ENCODE measurements around the gene PPM1H. TPM values are rescaled to one million over a fixed set of nuclear protein-coding genes. Genes with fewer than 3 reads are reported as not detected.
"Not testable (repeated sequence)": the region's sequence is repeated elsewhere in the genome, so short reads cannot be mapped to it uniquely, and the experiment has no call there.

The PPM1H gene
- polyA plus RNA-seq, 12 donors, result 2.9 to 6.8 (median 3.5) TPM; not detected in 1

GRCh38 chr12:62770381-62770780, 164.6 kb downstream of the PPM1H start:
- DNase-seq, result no peak

DNA sequence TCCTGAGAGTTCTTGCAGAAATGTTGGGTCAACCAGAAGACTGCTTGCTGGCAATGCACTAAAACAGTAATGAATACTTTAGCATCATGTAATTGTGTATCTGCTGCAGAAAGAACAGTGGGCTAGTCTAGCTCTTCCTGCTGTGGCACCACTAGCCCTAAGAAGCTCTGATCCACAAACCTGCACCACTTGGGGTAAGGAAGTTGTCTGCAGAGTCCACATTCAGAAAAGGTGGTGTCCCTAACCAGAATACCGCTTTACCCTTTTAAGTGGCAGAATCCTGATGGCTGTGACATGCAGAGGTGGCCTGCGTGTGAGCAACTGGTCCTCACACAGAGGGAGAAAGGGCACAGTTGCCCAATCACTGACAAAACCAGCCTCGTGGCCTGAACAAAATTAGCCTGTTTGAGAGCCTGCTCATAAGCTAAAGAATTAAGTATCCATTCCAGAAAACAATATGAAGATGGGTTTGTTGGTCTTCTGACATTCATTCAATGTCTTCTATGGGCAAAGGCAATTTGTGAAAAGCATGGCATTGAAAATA, 165.8 kb downstream of the PPM1H start:
- no peak for DNase-seq

DNA sequence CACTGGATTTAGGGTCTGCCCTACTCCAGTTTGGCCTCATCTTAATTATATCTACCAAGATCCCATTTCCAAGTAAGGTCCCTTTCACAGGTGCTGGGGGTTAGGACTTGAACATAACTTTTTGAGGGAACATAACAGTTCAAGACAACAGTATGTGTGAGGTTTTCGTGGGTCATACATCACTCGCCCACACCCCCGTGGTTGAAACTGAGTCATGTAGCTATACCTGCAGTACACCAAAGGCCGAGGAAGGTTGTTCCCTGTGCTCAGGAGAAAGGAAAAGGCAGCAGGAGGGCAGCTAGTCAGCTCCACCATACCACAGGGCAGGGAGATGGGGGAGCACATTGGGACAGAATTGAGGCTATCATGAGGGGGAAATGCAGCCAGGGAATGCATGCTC, 167.0 kb downstream of the PPM1H start:
- DNase-seq, result no peak

GRCh38 chr12:62767496-62767895, 167.5 kb downstream of the PPM1H start:
- DNase-seq, result no peak

GRCh38 chr12:62766496-62766895, 168.5 kb downstream of the PPM1H start:
- DNase-seq, result no peak

- DNase-seq, result no peak
Observed at GRCh38 chr12:62763861-62764645, 170.9 kb downstream of the PPM1H start.

DNA sequence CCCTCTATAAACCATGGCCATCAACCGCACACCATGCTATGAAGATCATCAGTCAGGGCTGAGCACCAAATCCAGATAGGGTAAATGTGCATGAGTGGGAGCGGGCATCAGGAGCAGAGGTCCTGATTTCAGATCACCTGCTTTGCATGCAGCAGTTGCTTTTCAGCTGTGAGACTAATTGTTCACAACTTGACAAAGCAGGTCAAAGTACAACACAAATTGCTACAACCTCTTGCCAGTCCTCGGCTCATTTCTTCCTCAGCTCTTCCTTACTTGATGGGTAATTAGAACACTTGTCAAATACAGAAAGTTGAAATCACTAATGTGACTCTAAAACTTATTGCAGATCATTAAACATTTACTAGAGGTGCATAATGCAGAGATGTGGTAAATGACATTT, 171.6 kb downstream of the PPM1H start:
- DNase-seq, result no peak

DNA sequence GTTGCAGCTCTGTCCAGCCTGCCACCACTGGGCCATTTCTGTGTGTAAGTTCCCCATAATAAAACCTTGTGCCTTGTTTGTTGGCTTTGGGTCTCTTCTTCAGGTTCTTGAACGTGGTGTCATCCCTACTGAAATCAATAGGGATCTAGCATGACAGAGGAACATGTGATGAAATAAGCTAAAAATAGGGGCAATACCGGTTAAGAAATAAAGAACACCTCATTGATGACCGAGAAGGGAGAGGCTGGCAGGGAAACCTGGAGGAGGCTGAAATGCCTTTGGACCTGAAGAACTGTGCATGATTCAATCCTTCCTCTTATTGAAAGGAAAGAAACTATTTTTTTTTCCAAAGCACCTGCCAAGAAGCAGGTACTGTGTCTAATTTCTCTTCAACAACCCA, 172.3 kb downstream of the PPM1H start:
- DNase-seq, result no peak

- no peak for DNase-seq
Observed at GRCh38 chr12:62761658-62762057, 173.3 kb downstream of the PPM1H start.

DNA sequence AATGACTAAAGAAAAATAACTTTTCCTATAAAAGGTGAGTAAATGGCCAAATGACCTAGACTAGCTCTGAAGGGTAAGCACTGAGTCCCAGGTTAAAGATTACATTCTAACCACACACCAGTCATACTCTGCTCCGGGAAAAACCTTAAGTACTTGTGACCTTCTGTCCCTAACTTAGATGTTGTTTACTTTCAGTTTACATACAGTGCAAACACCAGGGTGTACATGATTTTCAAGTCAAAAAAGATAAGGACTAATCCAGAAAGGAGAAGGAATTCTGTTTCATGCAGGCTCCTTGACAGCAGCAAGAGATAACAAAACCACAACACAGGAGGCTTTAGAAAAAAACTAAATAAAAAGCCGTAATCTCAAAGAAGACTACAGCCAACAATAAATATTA, 174.2 kb downstream of the PPM1H start:
- no peak for DNase-seq

- DNase-seq, result not testable (repeated sequence)
Observed at GRCh38 chr12:62760341-62760740, 174.6 kb downstream of the PPM1H start.

DNA sequence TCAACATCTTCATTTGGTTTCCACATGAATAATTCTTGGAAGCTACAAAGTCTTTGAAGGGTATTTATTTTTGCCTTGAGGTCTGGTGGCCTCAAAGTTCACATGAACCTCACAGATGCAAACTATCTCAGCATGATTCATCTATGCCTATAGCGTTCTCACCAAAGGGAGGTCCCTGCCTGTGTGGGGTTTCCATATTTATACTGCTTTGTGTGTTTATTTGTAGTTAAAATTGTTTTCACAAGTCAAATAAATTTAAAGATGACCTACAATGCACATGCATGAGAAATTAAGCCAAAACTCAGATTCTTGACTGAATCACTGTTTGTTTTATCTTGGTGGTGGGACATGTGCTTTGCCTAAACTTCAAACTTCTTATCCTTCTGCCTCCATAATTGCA, 176.7 kb downstream of the PPM1H start:
- no peak for DNase-seq

DNA sequence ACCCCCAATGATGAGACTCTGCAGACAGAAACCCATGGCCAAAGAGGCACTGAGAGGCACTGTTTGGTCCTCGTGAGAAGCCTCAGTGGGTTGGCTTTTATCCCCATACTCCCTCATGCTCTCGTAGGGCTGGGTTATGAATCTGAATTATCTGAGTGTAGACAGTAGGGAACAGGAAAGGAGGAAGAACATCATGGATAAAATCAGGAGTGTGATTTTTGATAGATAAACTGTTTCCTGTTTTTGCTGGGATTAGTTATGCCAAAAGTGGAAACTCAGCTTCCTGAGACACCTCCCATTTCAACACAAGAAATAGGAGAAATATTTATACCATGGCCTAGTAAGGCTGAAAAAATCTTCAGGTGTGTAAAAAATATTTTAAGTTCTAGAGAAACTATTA, 177.9 kb downstream of the PPM1H start:
- DNase-seq, result no peak

- no peak for DNase-seq
Observed at GRCh38 chr12:62754706-62755105, 180.2 kb downstream of the PPM1H start.

DNA sequence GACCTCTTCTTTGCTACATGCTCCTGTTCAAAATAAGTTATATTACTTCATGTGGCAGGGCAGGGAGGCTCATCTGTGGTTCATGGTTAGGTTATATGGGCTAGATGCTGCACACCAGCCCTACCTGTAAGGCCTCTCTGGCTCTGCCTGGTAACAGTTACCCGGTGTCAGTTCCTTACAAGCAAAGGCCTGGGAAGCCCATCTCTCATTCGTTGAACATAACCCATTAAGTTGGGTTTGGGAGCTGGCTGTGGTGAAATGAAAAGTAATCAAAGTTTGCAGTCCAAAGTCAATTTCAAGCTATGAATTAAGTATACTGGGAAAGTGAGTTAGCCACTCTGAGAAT, 183.2 kb downstream of the PPM1H start:
- DNase-seq, result no peak

DNA sequence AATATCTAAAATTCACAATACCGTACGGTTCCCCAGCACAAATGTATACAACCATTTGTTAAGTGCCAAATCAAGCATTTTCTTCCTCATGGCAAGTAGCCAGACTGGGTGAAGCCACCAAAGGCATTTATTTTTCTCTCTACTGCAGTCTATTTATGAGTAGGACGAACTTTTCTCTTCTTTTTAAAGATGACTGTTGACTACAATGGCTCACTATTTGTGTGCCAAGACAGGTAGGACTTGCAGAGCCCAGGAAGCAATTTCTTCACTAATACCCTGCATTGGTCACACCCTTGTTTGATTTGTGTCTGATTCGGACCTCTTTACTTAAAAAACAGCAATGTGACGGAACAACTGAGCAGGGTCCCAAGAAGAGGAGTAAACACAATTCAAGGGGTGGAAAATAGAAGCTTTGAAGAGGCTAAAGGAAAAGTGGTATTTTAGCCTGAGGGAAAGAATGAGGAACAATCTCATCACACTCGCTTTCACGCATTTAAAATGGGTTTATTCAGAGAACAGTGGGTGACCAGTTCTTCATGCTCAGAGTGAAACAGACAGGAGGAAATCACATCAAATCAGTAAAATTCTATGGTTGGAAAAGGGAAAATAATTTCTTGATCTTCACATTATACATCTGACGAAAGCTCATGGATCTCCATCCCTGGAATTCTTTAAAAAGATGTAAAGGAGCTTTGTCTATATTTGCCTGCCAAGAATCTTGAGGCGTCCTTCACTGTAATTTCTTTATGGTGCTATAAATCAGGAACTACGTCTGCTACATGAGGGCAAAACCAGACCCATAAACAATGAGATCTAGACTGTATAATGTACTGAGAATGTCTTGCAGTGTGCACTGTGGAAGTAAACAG, 183.8 kb downstream of the PPM1H start:
- DNase-seq, result no peak

DNA sequence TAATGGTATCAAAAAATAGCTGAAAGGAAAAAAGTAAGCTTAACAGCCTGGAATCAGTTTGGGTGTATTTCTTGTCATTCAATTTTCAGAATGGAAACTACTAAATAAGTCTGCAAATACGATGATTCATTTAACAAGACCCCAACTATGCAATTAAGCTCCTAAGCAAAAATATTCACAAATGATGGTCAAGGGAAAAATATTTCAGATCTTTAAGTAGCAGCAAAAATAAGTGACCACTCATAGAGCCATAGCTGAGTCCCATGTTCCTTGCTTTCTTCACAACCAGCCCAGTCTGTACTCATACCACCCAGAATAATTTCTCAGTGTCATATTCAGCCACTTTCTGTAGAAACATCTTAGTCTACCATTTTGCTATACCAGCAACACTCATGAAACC, 185.4 kb downstream of the PPM1H start:
- no peak for DNase-seq

- DNase-seq, result no peak
Observed at GRCh38 chr12:62748941-62749468, 185.9 kb downstream of the PPM1H start.

- DNase-seq, result no peak
Observed at GRCh38 chr12:62744551-62744950, 190.4 kb downstream of the PPM1H start.

DNA sequence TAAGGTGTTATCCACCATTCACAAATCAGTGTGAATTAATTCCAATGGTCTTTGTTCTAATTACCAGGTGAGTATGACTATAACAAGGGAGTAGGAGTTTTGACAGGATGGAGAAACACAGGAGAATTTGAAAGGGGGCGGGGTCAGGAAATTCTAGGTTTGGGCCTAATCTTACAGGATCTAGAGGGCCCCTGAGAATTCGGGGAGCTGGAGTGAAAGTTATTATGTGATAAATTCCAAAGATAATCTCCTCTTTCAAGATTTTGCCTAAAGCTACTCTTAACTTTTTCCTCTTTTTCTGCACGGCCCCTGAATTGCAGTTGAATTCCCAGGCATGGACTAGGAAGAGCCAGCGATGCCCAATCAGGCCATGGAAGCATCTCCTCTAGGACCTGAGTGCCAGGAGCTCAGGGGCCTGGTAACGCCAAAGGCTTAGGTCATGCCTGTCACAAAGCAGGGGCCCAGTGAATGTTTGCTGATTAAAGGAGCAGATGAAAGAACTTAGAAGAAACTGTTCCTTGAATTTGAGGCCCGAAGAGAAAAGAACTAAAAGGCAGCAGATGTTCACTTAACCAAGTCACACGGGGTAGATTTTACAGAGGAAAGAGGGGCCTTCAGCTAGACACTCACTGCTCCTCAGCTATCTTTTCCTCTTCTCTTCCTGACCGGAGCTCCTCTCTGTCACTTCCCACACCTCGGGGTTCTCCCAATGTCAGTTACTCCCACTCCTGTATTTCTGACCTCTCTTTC, 195.5 kb downstream of the PPM1H start:
- DNase-seq, result no peak

DNA sequence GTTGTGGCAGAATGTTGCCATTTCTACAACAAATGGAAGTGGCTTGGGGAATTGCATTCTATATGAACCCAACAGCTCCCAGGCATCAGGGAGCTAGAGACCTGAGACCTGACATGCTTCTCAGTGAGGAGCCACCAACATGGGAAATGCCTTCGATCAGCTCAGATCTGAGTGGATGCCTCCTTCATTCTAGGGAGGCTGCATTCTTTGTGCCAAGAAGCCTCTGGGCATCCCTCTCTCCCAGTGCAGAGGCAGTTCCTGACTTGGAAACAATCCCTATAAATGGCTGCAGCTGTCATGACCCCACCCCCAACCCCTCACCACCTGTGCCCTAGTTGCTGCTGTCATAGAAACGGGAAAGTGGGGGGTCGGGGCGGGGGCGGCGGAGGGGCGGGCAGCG, 196.3 kb downstream of the PPM1H start:
- DNase-seq, result no peak

DNA sequence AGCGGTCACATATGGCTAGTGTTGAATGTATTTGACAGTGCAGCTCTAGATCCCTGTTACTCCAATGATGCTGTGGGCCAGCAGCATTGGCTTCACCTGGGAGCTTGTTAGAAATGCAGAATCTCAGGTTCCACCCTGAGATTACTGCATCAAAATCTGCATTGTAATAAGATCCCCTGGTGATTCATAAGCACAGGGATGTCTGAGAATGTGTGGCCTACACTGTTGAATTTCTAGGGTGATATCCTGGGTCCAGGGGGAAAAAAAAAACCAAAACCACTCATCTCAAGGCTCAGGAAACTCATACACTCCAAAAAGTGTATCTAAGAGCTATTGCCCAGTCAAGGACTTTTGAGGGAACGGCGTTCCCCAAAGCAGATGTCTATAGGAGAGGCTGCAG, 196.8 kb downstream of the PPM1H start:
- no peak for DNase-seq

Data from muscle of arm (tissue), 12 donors.